B cell (primary cell): ENCODE results near the gene OR6J1. TPM values are rescaled to one million over a fixed set of nuclear protein-coding genes. Genes with fewer than 3 reads are reported as not detected.

Source experiments
- polyA plus RNA-seq: library from polyadenylated mRNA; depleted of rRNA; stranded (reverse); fragments of >200 nt; gene quantifications from 2 replicates; pipeline ENCODE4 v1.2.3, GENCODE V29; 2012
- total RNA-seq, 2 donors: library from RNA; stranded (reverse); fragments of 120-200 nt in 1 of 2; gene quantifications; 1 replicate in 1 of 2; 2 replicates in 1 of 2; pipeline versions ENCODE4 v1.2.3 to v1.2.4, GENCODE V29; 2013 to 2022

OR6J1 gene
- total and polyA plus RNA-seq, 2 donors (not counting 1 experiment from before 2014, with no cell fraction given), result not detected

Other genes with a start within 250 kb of the OR6J1 start
- gene DAD1, start 55.1 kb downstream of the OR6J1 start, total RNA-seq, result 76.1 and 77.4 TPM in 2 replicates
- gene DAD1, start 55.1 kb downstream of the OR6J1 start, polyA plus RNA-seq, result 83.0 and 114 TPM in 2 replicates
- 21.8 and 22.7 TPM in 2 replicates for gene ABHD4, start 46.1 kb downstream of the OR6J1 start, total RNA-seq
- gene ABHD4, start 46.1 kb downstream of the OR6J1 start, polyA plus RNA-seq, result 10.5 and 12.2 TPM in 2 replicates
- 186 and 201 TPM in 2 replicates for gene OXA1L, start 122.3 kb upstream of the OR6J1 start, total RNA-seq
- gene OXA1L, start 122.3 kb upstream of the OR6J1 start, polyA plus RNA-seq, result 147 and 150 TPM in 2 replicates
- gene SLC7A7, start 171.1 kb upstream of the OR6J1 start, total RNA-seq, result 50.0 and 59.5 TPM in 2 replicates
- 18.7 and 33.4 TPM in 2 replicates for gene SLC7A7, start 171.1 kb upstream of the OR6J1 start, polyA plus RNA-seq
- gene MRPL52, start 185.5 kb upstream of the OR6J1 start, total RNA-seq, result 91.6 and 93.0 TPM in 2 replicates
- 26.0 and 37.4 TPM in 2 replicates for gene MRPL52, start 185.5 kb upstream of the OR6J1 start, polyA plus RNA-seq
- gene MMP14, start 192.2 kb upstream of the OR6J1 start, total RNA-seq, result 3.5 and 5.2 TPM in 2 replicates
- gene MMP14, start 192.2 kb upstream of the OR6J1 start, polyA plus RNA-seq, result 1.0 and 2.2 TPM in 2 replicates
- gene LRP10, start 227.4 kb upstream of the OR6J1 start, total RNA-seq, result 99.7 and 104 TPM in 2 replicates
- 79.2 and 120 TPM in 2 replicates for gene LRP10, start 227.4 kb upstream of the OR6J1 start, polyA plus RNA-seq
- 5.5 and 5.6 TPM in 2 replicates for gene REM2, start 238.9 kb upstream of the OR6J1 start, total RNA-seq
- 12.9 and 21.7 TPM in 2 replicates for gene REM2, start 238.9 kb upstream of the OR6J1 start, polyA plus RNA-seq